Glomerular visceral epithelial cell (primary cell): ENCODE data around the gene TMEM208.
A peak's percentile ranks its signal among the peaks of the same experiment; 100 is the strongest.

Source experiments
- DNase-seq: peaks from one replicate; pipeline ENCODE4 v3.0.0-alpha.2; 2016; ENCODE audit errors: extremely low spot score

The TMEM208 gene

DNA sequence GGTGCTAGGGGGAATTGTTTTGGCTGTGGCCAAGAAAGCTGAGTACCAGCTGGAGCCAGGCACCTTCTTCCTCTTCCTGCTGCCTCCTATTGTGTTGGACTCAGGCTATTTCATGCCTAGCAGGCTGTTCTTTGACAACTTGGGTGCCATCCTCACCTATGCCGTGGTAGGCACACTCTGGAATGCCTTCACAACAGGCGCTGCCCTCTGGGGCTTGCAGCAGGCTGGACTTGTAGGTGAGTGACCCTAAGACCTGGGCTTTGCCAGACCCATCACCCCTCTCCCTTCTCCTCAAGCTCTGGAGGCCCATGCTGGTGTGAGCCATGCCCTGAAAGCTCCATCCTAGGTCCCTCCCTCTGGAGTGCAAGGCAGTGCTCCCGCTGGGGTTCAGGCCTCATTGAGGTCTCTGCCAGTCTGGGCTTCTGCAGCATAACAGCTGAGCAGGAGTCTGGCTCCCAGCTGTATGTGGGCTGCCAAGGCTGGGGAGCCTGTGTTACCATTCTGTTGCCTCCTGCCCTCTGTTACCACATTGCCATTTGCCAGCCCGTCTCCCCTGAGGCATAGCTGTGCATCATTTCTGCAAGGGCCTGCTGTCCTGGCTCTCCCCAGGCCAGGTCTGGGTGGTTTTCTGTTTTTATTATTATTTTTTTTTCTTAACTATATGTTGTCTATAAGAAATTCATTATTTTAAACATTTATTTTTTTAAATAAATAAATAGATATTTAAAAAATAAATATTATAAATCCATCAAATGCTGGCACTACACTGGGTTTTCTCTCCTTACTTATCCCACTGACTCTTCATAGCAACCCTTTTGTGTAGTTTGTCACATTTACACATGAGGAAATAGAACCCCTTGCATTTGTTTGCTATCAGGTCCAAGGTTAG lies 25.9 kb downstream of the TMEM208 start:
- DNase-seq, result no peak

DNA sequence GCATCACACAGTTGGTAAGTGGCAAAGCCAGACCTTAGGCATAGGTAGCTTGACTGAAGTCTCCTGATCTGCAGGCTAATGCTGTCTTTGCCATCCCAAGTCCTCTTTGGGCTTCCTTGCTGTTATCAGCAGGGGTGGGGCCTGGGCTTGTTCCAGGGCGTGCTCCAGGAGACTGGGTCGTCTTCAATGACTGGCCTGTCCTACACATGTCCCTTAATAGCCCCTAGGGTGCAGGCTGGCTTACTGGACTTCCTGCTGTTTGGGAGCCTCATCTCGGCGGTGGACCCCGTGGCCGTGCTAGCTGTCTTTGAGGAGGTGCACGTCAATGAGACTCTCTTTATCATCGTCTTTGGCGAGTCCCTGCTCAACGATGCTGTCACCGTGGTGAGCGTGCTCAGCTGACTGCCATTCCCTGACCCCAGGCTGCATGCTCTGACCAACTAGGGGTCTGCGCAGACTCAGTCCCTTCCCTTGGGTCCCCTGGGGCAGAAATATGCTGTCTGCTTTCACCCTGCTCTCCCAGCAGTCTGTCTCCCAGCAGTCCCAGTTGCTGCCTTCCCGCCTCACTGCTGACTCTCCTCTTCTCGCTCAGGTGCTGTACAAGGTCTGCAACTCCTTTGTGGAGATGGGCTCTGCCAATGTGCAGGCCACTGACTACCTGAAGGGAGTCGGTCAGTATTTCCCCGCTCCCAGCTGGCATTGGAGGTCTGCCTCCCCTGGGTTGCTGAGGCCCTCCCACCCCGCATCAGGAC lies 28.0 kb downstream of the TMEM208 start:
- no peak for DNase-seq

DNA sequence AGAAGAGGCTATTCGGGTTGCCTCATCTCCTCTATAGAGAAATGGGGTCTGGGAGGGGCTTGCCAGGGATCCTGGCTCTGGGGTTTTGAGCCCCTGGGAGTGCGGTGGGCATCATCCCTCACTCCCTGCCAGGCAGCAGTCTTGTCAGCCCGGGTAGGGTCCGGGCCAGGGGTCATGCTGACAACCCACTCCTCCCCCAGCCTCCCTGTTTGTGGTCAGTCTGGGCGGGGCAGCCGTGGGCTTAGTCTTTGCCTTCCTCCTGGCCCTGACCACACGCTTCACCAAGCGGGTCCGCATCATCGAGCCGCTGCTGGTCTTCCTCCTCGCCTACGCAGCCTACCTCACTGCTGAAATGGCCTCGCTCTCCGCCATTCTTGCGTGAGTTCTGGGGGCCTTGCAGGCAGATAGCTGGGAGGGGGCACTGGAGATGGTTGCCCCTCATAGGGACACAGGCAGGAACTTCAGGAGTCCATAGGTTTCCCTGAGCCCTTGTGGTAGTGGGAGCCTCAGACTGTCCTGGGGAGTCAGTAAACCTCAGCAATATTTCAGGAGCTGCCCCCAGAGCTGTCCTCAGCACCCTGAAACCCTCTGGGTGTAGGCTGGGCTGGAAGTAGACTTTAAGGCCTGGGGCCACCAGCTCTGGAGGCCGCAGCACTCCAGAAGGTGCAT lies 28.8 kb downstream of the TMEM208 start:
- no peak for DNase-seq

DNA sequence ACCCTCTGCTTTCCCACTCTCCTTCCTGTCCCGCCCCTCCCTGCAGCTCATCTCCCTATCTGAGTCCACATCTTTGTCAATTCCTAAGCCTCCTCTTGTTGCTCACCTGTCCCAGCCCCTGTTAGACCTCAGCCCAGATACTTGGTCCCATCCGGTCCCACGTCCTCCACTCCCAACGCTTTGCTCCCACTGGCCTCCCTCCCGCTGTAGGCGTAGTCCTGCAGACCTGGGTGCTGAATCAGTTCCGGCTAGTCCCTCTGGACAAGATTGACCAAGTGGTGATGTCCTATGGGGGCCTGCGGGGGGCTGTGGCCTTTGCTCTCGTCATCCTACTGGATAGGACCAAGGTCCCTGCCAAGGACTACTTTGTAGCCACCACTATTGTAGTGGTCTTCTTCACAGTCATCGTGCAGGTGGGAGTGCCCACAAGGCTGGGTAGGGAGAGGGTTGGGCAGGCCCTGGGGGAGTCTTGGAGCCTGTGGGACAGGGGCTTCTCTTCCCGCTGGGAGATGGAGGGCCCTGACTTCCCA lies 29.8 kb downstream of the TMEM208 start:
- no peak for DNase-seq

DNA sequence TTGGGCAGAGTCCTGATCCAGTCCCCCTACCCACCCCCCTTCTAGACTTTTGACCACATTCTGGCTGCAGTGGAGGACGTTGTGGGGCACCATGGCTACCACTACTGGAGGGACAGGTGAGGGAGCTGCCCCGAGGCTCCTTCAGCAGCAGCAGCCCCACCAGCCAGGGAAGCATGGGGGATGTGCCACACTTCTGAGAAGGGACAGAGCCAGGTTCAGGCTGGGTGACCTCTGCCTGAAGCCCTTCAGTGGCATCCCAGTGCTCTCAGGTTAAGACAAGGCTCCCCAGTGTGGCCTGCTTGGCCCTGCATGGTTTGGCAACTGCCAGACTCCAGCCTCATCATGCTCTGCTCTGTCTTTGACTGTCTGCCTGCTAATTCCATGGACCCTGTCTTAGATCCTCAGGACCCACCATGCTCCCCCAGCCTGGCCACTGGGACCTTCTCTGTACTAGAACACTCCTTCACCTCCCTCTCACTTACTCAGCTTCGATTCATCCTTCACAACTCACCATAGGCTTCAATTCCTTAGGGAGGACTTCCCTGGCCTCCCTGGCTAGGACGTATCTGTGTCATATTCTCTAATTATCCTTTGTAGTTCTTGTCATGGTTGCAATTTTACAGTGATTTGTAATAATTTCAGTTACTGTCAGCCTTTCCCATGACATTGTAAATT lies 30.7 kb downstream of the TMEM208 start:
- DNase-seq, result no peak

DNA sequence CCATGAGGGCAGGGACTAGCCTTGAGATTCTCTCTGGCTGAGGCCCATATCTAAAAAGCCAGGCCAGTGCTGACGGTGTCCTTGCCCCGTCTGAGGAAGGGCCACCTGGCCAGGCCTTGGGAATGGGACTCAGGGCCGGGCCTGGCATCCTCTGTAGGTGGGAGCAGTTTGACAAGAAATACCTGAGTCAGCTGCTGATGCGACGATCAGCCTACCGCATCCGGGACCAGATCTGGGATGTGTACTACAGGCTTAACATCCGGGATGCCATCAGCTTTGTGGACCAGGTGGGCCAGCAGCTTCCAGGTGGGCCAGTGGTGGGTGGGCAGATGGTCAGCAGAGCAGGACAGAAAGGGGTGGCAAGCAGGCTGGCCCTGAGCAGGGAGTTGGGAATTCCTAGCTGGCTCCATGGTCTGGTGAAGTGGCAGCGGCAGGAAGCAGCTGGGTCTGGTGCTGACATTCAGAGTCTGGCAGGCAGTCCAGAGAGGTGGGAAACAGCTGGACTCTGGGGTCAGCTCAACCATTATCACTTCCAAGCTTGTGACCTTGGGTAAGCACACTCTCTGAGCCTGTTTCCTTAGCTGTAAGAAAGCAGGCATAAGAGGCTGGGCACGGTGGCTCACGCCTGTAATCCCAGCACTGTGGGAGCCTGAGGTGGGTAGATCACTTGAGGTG lies 31.4 kb downstream of the TMEM208 start:
- no peak for DNase-seq

DNA sequence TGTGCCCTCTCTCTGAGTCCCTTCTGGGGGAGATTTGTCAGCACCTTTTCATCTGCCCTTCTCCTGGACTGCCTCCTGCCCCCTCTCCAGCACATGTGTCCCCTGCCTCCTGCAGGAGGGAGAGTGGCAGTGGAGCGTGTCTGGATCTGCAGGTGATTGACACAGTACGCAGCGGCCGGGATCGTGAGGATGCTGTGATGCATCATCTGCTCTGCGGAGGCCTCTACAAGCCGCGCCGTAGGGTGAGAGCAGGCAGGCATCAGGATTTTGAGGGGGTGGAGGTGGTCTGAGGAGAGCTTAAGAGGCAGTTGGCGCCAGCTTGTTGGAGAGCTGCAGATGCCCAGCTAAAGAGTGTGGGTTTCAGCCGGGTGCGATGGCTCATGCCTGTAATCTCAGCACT lies 32.8 kb downstream of the TMEM208 start:
- DNase-seq, result no peak

DNA sequence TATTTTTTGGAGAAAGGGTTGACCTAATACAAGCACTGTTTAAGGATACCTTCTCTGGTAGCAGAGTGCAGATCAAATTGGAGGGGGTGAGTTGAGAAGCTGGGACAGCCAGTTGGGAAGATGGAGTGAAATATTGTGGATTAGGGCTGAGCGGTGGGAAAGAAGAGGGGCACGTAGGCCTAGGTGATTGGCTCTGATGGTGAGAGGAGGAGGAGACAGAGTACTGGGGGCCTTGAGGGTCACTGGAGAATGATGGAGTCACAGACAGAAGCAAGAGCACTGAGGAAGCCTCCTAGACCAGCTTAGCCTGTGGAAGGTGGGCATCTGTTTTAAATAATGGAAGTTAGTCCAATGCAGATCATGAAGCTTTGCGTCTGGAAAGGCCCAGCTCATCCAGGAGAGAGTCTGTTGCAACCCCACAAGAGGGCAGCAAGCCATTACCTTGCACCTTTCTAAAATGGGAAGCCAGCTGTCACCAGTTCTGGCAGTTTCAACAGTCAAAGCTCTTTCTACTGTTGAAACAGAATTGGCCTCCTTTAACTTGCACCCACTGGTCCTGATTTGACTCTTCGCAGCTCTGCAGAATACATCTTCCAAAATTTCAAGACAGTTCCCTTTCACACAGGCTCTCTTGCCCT lies 33.6 kb downstream of the TMEM208 start:
- DNase-seq, result peak; percentile 53

DNA sequence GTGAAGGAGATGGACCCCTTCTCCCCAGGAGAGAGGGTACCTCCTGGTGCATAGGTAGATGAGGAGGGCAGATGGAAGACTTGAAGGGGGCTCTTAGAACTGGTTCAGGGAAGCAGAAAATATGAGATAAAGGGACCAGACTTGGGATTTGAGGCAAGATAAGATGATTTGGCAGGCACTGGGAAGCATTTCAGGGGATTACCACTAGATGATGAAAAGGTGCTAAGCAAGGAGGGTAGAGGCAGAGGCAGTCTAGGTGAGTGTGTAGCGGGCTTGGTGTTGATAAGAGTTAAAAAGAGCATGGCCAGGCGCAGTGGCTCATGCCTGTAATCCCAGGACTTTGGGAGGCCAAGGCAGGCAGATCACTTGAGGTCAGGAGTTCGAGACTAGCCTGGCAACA lies 36.3 kb downstream of the TMEM208 start:
- DNase-seq, result no peak

DNA sequence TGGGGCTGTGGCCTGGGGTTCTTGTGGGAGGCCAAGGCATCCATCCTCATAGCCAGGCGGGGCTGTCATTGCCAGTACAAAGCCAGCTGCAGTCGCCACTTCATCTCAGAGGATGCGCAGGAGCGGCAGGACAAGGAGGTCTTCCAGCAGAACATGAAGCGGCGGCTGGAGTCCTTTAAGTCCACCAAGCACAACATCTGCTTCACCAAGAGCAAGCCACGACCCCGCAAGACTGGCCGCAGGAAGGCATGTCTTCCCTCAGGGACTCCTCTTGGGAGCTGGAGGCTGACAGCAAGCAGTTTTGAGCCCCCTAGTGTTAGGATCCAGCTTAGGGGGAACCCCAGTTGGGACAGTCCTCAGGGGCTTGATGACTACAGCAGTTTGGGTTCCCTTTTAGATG lies 37.3 kb downstream of the TMEM208 start:
- no peak for DNase-seq

DNA sequence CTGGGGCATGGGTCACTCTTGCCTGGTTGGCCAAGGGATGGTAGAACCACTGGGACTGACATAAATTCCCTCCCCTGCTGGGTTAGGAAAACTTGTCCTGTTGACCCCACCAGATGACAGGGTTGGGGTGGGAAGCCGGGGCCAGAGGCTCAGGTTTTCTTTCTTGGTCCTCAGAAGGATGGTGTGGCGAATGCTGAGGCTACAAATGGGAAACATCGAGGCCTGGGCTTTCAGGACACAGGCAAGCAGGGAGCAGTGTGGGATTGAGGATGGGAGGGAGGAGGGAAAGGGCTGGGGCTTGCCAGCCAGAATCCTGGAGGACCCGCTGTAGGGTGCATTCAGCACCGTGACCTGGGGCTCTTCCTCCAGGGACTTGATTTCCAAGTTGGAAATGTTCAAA lies 37.9 kb downstream of the TMEM208 start:
- DNase-seq, result no peak

DNA sequence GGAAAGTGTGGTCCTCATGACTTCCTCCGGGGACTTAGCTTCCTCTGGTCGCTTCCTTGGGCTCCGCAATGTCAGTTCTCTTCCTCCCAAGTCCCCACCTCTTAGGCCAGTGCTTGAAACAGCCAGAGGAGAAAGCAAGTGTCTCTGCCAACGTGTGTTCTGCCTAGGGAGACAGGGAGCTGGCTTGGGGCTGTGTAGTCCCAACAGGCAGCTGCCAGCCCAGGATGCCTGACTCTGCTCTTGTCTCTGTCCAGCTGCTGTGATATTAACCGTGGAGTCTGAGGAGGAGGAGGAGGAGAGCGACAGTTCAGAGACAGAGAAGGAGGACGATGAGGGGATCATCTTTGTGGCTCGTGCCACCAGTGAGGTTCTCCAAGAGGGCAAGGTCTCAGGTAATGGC lies 38.9 kb downstream of the TMEM208 start:
- no peak for DNase-seq

DNA sequence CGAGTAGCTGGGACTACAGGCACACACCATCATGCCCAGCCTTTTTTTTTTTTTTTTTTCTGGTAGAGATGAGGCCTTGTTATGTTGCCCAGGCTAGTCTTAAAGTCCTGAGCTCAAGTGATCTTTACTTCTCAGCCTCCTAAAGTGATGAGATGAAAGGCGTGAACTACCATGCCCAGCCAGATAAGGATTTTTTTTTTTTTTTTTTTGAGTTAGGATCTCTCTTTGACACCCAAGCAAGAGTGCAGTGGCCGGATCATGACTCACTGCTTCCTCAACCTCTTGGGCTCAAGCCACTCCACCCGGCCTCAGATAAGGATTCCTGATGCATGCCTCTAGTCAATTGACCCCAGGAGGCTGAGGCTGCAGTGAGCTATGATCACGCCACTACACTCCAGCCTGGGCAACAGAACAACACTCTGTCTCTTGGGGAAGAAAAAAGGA lies 41.2 kb downstream of the TMEM208 start:
- DNase-seq, result peak; percentile 89

DNA sequence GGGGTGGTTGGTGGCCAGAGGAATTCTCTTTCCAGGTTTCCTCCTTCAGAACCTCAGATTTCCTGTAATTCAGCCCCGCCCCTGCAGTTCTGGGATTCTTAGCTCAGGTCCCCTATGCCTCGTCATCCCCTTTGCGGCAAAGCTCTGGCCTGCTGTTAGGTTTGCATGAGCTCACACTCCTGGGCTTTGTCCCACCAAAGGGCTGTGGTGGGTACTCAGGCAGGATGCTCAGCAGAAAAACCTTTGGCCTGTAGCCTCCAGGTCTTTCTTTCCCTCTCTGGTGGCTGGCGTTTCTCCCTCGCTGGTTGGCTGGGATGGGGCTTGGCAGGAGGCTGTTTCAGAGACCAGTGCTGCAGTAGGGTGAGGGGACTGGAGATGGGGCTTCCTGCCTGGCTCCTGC lies 42.8 kb downstream of the TMEM208 start:
- peak; percentile 84 for DNase-seq

DNA sequence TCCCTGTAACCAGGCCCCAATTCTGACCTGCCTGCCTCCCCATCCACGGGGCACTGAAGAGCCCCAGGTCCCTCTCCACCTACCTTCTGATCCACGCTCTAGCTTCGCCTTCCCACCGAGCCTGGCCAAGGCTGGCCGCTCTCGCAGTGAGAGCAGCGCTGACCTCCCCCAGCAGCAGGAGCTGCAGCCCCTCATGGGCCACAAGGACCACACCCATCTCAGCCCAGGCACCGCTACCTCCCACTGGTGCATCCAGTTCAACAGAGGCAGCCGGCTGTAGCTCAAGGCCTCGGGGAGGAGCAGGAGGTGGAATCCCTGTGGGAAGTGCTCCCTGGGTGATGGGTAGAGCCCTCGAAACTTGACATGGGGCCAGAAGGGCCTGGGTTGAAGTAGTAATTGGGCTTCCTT lies 44.0 kb downstream of the TMEM208 start:
- no peak for DNase-seq

DNA sequence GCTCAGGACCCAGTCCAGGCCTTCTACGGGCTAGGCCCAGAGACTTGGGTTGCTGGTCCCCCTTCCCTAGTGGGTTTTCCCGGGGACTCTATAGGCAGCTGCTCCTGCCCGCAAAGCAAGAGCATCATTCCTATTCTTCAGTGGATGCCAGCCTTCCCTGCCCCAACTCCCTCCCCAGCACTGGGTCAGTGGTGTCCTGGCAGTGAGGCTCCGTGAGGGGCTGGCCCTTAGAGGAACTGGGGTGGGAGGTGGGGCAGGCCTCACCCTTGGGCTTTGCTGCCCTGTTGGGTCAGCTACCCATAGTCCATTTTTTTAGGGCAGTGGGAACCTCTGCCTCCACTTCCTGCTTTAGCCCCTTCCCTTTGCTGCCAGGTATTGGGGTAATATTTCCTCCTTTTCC lies 44.5 kb downstream of the TMEM208 start:
- no peak for DNase-seq

DNA sequence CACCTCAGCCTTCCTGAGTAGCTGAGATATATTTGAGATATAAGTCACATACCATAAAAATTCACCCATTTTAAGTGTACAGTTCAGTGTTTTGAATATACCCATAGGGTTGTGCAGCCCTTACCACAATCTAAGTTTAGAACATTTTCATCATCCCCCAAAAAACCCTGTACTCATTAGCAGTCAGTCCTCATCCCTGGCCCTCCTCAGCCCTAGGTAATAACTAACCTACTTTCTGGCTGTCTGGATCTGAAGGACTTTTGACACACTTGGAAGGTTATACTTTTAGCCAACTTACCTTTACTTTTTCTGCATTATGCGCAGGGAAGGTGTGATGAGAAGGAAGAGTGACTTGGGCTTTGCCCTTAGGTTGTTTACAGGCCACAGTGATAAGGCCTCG lies 48.4 kb downstream of the TMEM208 start:
- no peak for DNase-seq

DNA sequence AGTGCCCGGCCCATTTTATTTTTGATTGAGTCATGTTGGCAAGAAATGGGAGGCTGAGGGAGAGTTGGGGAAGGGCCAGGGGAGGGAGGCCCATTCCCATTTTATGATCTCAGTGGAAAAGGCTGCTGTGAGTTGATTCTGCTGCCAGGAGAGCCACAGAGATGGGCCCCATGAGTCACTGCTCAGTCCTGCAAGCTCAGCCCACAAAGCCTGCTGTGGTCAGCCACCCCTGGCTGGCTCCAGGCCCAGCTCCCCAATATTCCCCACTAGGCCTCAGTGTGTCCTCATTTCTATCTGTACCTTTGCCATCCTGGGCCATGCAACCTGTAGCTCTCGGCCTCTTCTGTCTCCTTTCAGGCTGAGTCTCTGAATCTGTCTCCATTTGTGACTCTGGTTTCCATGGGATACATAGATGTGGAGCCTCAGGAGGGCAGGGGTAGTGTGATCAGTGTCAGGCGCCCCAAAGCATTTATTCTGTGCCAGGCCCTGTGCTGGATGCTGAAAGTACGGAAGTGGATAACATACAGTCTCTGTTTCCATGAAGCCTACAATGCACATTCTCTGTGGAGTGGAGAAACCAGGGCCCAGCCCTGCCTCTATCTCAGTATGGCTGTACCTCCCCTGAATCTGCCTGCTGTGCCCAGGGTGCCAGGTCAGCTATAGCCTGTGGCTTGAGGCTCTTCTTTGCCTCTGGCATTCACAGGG lies 50.5 kb downstream of the TMEM208 start:
- peak; percentile 98 for DNase-seq

DNA sequence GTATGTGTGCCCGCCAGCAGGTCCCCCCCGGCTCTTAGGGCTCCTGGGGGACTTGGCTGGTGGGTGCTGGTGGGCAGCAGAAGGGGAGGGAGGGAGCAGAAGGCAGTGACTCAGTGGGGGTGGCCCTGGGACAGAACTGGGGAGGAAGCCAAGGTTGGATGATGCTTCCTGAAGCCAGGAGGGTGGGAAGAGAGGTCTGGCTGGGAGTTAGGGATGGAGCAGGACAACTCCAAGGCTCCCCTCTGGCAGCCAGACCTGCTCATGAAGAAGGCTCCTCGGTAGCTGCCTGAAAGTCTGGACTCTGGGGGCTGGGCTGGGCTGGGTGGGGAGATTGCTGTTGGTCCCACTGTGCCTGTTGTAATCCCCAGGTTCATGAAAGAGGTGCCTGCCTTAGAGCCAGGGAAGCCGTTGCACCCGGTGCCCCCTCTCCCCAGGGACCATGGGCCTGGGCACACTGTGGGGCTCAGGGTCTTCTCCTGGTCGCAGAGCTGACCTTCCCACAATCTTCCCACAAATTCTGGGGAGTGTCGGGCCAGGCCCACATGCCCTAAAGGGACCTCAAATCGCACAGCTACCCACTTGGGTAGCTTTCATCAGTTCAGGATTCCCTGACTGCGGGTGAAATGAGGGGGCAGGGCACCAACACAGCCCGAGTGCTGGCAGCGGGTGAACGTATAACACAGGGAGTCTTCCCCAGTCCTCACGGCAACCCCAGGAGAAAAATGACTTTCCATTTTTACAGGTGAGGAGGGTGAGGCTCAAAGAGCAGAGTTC lies 51.3 kb downstream of the TMEM208 start:
- DNase-seq, result peak; percentile 74
